Liver (tissue), 9 donors: ENCODE results near the gene SLC34A3. TPM values are rescaled to one million over a fixed set of nuclear protein-coding genes. Genes with fewer than 3 reads are reported as not detected.
A peak's percentile ranks its signal among the peaks of the same experiment; 100 is the strongest.

Source experiments
- DNase-seq: peaks from one replicate; pipeline ENCODE4 v3.0.0-alpha.2; 2017; ENCODE audit warnings: low spot score
- H3K27ac ChIP-seq, 2 donors: one replicate each; pipeline ENCODE4 v1.7.0; 2013; ENCODE audit warnings: inconsistent platforms in 2 of 2, low read length in 2 of 2, control low read depth in 1 of 2, low read depth in 1 of 2, mild to moderate bottlenecking in 1 of 2
- H3K27me3 ChIP-seq, 4 donors: one replicate each; pipeline versions ENCODE4 v1.6.1 to v1.7.0; 2013; ENCODE audit warnings: low read length in 3 of 4, inconsistent platforms in 1 of 4, mild to moderate bottlenecking in 1 of 4, moderate library complexity in 1 of 4; ENCODE audit not compliant: control insufficient read depth in 4 of 4, insufficient read depth in 4 of 4
- H3K36me3 ChIP-seq, 4 donors: one replicate each; pipeline versions ENCODE4 v1.6.1 to v1.7.0; 2013; ENCODE audit warnings: low read length in 3 of 4, mild to moderate bottlenecking in 3 of 4, low read depth in 1 of 4, moderate library complexity in 1 of 4; ENCODE audit not compliant: control insufficient read depth in 4 of 4, insufficient read depth in 3 of 4
- H3K4me1 ChIP-seq, 4 donors: one replicate each; pipeline versions ENCODE4 v1.6.1 to v1.7.0; 2013; ENCODE audit warnings: low read length in 3 of 4, mild to moderate bottlenecking in 3 of 4, moderate library complexity in 1 of 4; ENCODE audit not compliant: control insufficient read depth in 4 of 4, insufficient read depth in 4 of 4
- H3K4me3 ChIP-seq, 3 donors: one replicate each; pipeline versions ENCODE4 v1.6.1 to v1.7.0; 2013; ENCODE audit warnings: low read length in 3 of 3, control low read depth in 1 of 3, low read depth in 1 of 3, mild to moderate bottlenecking in 1 of 3
- H3K9ac ChIP-seq, 2 donors: one replicate each; pipeline ENCODE4 v1.7.0; 2013; ENCODE audit warnings: low read length in 2 of 2, mild to moderate bottlenecking in 2 of 2, moderate library complexity in 2 of 2, control low read depth in 1 of 2, low read depth in 1 of 2
- H3K9me3 ChIP-seq, 4 donors: one replicate each; pipeline versions ENCODE4 v1.6.1 to v1.7.0; 2013; ENCODE audit warnings: low read length in 3 of 4; ENCODE audit not compliant: control insufficient read depth in 4 of 4
- EGR1 ChIP-seq, 2 donors: IDR thresholded peaks; 2 replicates each; pipeline ENCODE4 v1.6.1; 2016 to 2018; ENCODE audit warnings: antibody characterized with exemption in 2 of 2, low read depth in 2 of 2
- FOXA1 ChIP-seq: IDR thresholded peaks from 2 replicates; pipeline ENCODE4 v1.6.1; 2016; ENCODE audit warnings: antibody characterized with exemption
- GABPA ChIP-seq, 2 donors: IDR thresholded peaks in 1 of 2; conservative IDR thresholded peaks in 1 of 2; 2 replicates each; pipeline ENCODE4 v1.6.1; 2016; ENCODE audit warnings: antibody characterized with exemption in 2 of 2, mild to moderate bottlenecking in 1 of 2, moderate library complexity in 1 of 2
- HNF4G ChIP-seq: IDR thresholded peaks from 2 replicates; pipeline ENCODE4 v1.6.1; 2016; ENCODE audit warnings: antibody characterized with exemption
- JUND ChIP-seq, 2 donors: IDR thresholded peaks; 2 replicates each; pipeline ENCODE4 v1.6.1; 2016; ENCODE audit warnings: antibody characterized with exemption in 2 of 2
- NR2F2 ChIP-seq: IDR thresholded peaks from 2 replicates; pipeline ENCODE4 v1.6.1; 2016; ENCODE audit warnings: antibody characterized with exemption
- RAD21 ChIP-seq, 2 donors: IDR thresholded peaks; 2 replicates each; pipeline ENCODE4 v1.6.1; 2016; ENCODE audit warnings: antibody characterized with exemption in 2 of 2, mild to moderate bottlenecking in 2 of 2
- RXRA ChIP-seq, 2 donors: IDR thresholded peaks; 2 replicates each; pipeline ENCODE4 v1.6.1; 2017 to 2018; ENCODE audit warnings: antibody characterized with exemption in 2 of 2, mild to moderate bottlenecking in 1 of 2
- SP1 ChIP-seq: IDR thresholded peaks from 2 replicates; pipeline ENCODE4 v1.6.1; 2018; ENCODE audit warnings: antibody characterized with exemption, mild to moderate bottlenecking
- YY1 ChIP-seq: IDR thresholded peaks from 2 replicates; pipeline ENCODE4 v1.6.1; 2016; ENCODE audit warnings: antibody characterized with exemption, mild to moderate bottlenecking
- WGBS: extraction: QIAGEN DNeasy Blood & Tissue Kit; methylation state at CpG from one replicate; pipeline ENCODE4 v1.1.7; 2013; 5-methylcytosine and 5-hydroxymethylcytosine counted together
- polyA plus RNA-seq, 2 donors: library from polyadenylated mRNA; stranded (reverse) in 1 of 2; unstranded in 1 of 2; fragments of 200-250 nt in 1 of 2; fragments of >200 nt in 1 of 2; fragmentation: Nextera tagmentation in 1 of 2; extraction: Ambion mirVana in 1 of 2; gene quantifications; one replicate each; pipeline versions ENCODE4 v1.2.1 to v1.2.3, GENCODE V29; 2013 to 2015
- total RNA-seq, 2 donors: library from RNA; depleted of rRNA; stranded (reverse); fragments of >200 nt; gene quantifications; one replicate each; pipeline ENCODE4 v1.2.3, GENCODE V29; 2014
- TF ChIP-seq, protein P1 (sequence below): IDR thresholded peaks from 2 replicates; pipeline ENCODE4 v1.6.1; 2016; ENCODE audit warnings: antibody characterized with exemption
- TF ChIP-seq, protein P2 (sequence below): IDR thresholded peaks from 2 replicates; pipeline ENCODE4 v1.6.1; 2016; ENCODE audit warnings: antibody characterized with exemption
- TF ChIP-seq, protein P3 (sequence below): IDR thresholded peaks from 2 replicates; pipeline ENCODE4 v1.6.1; 2016; ENCODE audit warnings: antibody characterized with exemption, mild to moderate bottlenecking
- TF ChIP-seq, protein P4 (sequence below): fragments of 150-350 bp; IDR thresholded peaks from 2 replicates; pipeline ENCODE4 v1.5.1; 2017; ENCODE audit warnings: improper control_type of control experiment, low read depth, low read length; ENCODE audit not compliant: missing input control
- donor health status: healthy.
- donor health status: healthy.
- donor health status: healthy.
- donor health status: healthy.
- donor health status: healthy.

Gene SLC34A3
- total and polyA plus RNA-seq, 4 donors, result not detected

DNA sequence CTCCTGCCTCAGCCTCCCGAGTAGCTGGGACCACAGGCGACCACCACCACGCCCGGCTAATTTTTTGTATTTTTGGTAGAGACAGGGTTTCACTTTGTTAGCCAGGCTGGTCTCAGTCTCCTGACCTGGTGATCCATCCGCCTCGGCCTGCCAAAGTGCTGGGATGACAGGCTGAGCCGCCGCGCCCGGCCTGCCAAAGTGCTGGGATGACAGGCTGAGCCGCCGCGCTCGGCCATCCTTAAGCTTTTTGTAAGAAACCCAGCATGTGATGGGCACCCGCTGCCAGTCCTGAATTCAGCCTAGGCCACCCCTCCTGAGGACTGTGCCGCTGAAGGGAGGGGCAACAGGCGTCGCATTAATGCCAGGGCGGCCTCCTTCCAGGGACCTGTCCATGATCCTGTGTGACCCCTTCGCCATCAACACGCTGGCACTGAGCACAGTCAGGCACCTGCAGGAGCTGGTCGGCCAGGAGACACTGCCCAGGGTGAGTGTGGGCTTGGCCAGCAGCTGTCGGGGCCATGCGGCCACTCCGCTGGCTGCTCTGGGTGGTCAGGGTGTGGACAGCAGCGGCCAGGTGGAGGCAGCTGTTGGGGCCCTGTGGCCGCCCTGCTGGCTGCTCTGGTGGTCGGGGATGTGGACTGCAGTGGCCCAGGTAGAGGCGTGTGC, 34.9 kb downstream of the SLC34A3 start:
- no peak overlapping the region for H3K27ac ChIP-seq
- peak; percentile 13 for DNase-seq
- H3K36me3 ChIP-seq, result peaks cover 5 to 13% (median 9%) of the 10 kb centered on the region in 4 donors
- no peak overlapping the region for H3K9ac ChIP-seq
- H3K27me3 ChIP-seq, result no peaks in the 10 kb centered on the region
- H3K9me3 ChIP-seq, result no peaks in the 10 kb centered on the region
- 95% methylated on average over 29 of the region's 29 CpGs for WGBS
- H3K4me3 ChIP-seq, result no peak overlapping the region
- H3K4me1 ChIP-seq, result peaks cover 11 to 33% (median 23%) of the 10 kb centered on the region in 4 donors
- no peak for TF ChIP-seq GABPA (IDR thresholded peaks at IDR 0.05 in 1 of 2, conservative IDR thresholded peaks at IDR 0.05 in 1 of 2)
- TF ChIP-seq EGR1 (IDR thresholded peaks at IDR 0.05; ENCODE audit: low read depth in 2 of 2), result no peak
- TF ChIP-seq HNF4G, result no peak
- TF ChIP-seq, protein P1, sequence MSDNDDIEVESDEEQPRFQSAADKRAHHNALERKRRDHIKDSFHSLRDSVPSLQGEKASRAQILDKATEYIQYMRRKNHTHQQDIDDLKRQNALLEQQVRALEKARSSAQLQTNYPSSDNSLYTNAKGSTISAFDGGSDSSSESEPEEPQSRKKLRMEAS, result no peak
- TF ChIP-seq NR2F2, result no peak
- no peak for TF ChIP-seq RXRA (IDR thresholded peaks at IDR 0.05)

DNA sequence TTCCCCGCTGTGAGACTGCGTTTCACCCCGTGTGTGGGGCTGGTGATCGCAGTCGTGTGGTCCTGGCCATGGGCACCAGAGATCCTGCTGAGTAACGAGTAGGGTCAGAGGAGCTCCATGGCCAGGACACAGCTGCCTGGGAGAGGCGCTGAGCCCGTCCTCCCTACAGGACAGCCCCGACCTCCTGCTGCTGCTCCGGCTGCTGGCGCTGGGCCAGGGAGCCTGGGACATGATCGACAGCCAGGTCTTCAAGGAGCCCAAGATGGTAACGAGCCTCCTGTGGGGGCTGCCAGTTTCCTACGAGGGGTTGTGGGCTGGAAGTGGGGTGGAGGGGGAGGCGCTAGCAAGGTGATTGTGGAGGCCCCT, 35.4 kb downstream of the SLC34A3 start:
- H3K27ac ChIP-seq, result no peak overlapping the region

More for the DNA sequence above, 35.4 kb downstream of the SLC34A3 start:
- Histone ChIP-seq H3K27me3 (no peaks in the 10 kb centered on the region), H3K4me1 (peaks cover 11 to 33% (median 23%) of the 10 kb centered on the region in 4 donors), H3K9me3 (no peaks in the 10 kb centered on the region), H3K4me3 (no peak overlapping the region), H3K36me3 (peaks cover 5 to 13% (median 9%) of the 10 kb centered on the region in 4 donors), H3K9ac (no peak overlapping the region)
- TF ChIP-seq HNF4G, result no peak
- TF ChIP-seq JUND (IDR thresholded peaks at IDR 0.05), result no peak
- TF ChIP-seq, protein P2, sequence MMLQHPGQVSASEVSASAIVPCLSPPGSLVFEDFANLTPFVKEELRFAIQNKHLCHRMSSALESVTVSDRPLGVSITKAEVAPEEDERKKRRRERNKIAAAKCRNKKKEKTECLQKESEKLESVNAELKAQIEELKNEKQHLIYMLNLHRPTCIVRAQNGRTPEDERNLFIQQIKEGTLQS, result no peak
- TF ChIP-seq, protein P3, sequence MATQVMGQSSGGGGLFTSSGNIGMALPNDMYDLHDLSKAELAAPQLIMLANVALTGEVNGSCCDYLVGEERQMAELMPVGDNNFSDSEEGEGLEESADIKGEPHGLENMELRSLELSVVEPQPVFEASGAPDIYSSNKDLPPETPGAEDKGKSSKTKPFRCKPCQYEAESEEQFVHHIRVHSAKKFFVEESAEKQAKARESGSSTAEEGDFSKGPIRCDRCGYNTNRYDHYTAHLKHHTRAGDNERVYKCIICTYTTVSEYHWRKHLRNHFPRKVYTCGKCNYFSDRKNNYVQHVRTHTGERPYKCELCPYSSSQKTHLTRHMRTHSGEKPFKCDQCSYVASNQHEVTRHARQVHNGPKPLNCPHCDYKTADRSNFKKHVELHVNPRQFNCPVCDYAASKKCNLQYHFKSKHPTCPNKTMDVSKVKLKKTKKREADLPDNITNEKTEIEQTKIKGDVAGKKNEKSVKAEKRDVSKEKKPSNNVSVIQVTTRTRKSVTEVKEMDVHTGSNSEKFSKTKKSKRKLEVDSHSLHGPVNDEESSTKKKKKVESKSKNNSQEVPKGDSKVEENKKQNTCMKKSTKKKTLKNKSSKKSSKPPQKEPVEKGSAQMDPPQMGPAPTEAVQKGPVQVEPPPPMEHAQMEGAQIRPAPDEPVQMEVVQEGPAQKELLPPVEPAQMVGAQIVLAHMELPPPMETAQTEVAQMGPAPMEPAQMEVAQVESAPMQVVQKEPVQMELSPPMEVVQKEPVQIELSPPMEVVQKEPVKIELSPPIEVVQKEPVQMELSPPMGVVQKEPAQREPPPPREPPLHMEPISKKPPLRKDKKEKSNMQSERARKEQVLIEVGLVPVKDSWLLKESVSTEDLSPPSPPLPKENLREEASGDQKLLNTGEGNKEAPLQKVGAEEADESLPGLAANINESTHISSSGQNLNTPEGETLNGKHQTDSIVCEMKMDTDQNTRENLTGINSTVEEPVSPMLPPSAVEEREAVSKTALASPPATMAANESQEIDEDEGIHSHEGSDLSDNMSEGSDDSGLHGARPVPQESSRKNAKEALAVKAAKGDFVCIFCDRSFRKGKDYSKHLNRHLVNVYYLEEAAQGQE, result no peak
- TF ChIP-seq RAD21 (IDR thresholded peaks at IDR 0.05), result no peak
- no peak for TF ChIP-seq GABPA (IDR thresholded peaks at IDR 0.05 in 1 of 2, conservative IDR thresholded peaks at IDR 0.05 in 1 of 2)
- TF ChIP-seq YY1, result no peak
- TF ChIP-seq FOXA1, result no peak
- TF ChIP-seq, protein P4, sequence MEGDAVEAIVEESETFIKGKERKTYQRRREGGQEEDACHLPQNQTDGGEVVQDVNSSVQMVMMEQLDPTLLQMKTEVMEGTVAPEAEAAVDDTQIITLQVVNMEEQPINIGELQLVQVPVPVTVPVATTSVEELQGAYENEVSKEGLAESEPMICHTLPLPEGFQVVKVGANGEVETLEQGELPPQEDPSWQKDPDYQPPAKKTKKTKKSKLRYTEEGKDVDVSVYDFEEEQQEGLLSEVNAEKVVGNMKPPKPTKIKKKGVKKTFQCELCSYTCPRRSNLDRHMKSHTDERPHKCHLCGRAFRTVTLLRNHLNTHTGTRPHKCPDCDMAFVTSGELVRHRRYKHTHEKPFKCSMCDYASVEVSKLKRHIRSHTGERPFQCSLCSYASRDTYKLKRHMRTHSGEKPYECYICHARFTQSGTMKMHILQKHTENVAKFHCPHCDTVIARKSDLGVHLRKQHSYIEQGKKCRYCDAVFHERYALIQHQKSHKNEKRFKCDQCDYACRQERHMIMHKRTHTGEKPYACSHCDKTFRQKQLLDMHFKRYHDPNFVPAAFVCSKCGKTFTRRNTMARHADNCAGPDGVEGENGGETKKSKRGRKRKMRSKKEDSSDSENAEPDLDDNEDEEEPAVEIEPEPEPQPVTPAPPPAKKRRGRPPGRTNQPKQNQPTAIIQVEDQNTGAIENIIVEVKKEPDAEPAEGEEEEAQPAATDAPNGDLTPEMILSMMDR, result no peak
- TF ChIP-seq EGR1 (IDR thresholded peaks at IDR 0.05; ENCODE audit: low read depth in 2 of 2), result no peak
- TF ChIP-seq SP1, result no peak
- WGBS, result 89% methylated on average over 15 of the region's 15 CpGs
- peak; percentile 30 for DNase-seq
